Panc1 (cell line): ENCODE measurements around the gene OTX1.

Experiments
- POLR2AphosphoS5 ChIP-seq: IDR thresholded peaks from 2 replicates; pipeline ENCODE4 v1.6.1; 2012; ENCODE audit warnings: mild to moderate bottlenecking, low read depth, low read length, moderate library complexity
- TCF7L2 ChIP-seq: IDR thresholded peaks from 2 replicates; pipeline ENCODE4 v1.6.1; 2011; ENCODE audit warnings: mild to moderate bottlenecking, low read depth, low read length, inconsistent platforms
- TF ChIP-seq, protein P1 (sequence below): fragments of 450-650 bp; IDR thresholded peaks from 2 replicates; pipeline ENCODE4 v1.5.1; 2017; ENCODE audit warnings: mild to moderate bottlenecking
- TF ChIP-seq, protein P2 (sequence below), 2 experiments: IDR thresholded peaks; 2 replicates each; pipeline ENCODE4 v1.6.1; 2011 to 2012; ENCODE audit warnings: low read depth in 2 of 2, control low read depth in 1 of 2, low read length in 1 of 2, mild to moderate bottlenecking in 1 of 2, moderate library complexity in 1 of 2; ENCODE audit not compliant: insufficient read depth in 1 of 2

DNA sequence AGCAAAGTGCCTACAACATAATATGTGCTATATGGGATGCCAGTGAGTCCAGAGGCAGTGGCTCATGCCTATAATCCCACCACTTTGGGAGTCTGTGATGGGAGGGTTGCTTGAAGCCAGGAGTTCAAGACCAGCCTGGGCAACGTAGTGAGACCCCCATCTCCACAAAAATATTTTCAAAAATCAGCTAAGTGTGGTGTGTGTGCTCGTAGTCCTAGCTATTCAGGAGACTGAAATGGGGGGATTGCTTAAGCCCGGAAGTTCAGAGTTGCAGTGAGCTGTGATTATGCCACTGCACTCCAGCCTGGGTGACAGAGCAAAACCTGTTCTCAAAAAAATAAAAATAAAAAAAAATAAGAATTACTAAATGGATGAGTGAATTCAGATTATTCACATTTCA lies 23.4 kb downstream of the OTX1 start:
- TF ChIP-seq, protein P1, sequence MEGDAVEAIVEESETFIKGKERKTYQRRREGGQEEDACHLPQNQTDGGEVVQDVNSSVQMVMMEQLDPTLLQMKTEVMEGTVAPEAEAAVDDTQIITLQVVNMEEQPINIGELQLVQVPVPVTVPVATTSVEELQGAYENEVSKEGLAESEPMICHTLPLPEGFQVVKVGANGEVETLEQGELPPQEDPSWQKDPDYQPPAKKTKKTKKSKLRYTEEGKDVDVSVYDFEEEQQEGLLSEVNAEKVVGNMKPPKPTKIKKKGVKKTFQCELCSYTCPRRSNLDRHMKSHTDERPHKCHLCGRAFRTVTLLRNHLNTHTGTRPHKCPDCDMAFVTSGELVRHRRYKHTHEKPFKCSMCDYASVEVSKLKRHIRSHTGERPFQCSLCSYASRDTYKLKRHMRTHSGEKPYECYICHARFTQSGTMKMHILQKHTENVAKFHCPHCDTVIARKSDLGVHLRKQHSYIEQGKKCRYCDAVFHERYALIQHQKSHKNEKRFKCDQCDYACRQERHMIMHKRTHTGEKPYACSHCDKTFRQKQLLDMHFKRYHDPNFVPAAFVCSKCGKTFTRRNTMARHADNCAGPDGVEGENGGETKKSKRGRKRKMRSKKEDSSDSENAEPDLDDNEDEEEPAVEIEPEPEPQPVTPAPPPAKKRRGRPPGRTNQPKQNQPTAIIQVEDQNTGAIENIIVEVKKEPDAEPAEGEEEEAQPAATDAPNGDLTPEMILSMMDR: no peak
- no peak for TF ChIP-seq POLR2AphosphoS5
- TF ChIP-seq, protein P2, sequence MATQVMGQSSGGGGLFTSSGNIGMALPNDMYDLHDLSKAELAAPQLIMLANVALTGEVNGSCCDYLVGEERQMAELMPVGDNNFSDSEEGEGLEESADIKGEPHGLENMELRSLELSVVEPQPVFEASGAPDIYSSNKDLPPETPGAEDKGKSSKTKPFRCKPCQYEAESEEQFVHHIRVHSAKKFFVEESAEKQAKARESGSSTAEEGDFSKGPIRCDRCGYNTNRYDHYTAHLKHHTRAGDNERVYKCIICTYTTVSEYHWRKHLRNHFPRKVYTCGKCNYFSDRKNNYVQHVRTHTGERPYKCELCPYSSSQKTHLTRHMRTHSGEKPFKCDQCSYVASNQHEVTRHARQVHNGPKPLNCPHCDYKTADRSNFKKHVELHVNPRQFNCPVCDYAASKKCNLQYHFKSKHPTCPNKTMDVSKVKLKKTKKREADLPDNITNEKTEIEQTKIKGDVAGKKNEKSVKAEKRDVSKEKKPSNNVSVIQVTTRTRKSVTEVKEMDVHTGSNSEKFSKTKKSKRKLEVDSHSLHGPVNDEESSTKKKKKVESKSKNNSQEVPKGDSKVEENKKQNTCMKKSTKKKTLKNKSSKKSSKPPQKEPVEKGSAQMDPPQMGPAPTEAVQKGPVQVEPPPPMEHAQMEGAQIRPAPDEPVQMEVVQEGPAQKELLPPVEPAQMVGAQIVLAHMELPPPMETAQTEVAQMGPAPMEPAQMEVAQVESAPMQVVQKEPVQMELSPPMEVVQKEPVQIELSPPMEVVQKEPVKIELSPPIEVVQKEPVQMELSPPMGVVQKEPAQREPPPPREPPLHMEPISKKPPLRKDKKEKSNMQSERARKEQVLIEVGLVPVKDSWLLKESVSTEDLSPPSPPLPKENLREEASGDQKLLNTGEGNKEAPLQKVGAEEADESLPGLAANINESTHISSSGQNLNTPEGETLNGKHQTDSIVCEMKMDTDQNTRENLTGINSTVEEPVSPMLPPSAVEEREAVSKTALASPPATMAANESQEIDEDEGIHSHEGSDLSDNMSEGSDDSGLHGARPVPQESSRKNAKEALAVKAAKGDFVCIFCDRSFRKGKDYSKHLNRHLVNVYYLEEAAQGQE (IDR thresholded peaks at IDR 0.05; ENCODE audit: insufficient read depth in 1 of 2, low read depth in 2 of 2, low read length in 1 of 2): no peak
- no peak for TF ChIP-seq TCF7L2
